Measurements from ENCODE around the gene TMEM185B.
"Not testable (repeated sequence)": the region's sequence is repeated elsewhere in the genome, so short reads cannot be mapped to it uniquely, and the experiment has no call there.

Gene TMEM185B

DNA sequence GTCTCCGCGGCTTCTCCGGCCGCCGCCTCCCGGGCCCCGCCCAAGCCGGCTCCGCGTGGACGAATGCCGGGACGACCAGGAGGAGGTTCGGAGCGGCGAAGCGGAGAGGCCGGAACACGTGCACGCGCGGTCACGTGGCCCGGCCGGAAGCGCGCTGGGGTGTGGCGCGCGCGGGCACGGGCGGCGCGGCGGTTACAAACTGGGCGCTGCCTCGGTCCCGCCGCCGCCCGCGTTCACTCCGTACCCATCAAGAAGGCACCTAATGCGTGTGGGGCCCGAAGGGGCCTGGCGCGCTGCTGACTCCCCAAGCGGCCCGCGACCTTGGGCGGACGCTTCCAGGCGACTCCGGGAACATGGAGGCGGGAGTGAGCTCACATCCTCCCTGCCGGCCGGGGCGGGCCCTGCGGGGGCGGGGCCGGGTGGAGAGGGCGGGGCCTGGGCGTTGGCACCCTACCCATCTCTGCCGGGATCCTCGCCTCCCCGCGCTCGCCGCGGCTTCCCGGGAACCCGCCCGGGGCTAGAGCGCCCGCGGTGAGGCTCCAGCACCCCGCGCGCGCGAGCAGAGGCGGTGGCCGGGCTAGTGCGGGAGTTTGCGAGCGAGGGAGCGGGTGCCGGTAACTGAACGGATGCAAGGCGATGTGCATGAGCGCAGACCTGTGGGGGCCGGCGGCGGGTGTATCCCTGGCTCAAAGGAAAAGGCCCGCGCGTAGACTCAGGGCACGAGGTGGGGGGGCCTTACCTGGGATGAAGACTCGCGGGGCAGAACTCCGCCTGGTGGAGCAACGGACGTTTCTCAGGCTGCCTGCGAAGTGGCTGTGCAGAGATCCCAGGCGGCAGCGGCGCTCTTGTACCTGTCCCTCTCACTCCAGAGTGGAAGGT is at the start of gene TMEM185B:
Gene TMEM185B (minus strand): TSS at position 367 of the 879 bp plus-strand sequence. CDS start 424 bp downstream, outside the sequence.
- DNase-seq = no peak

DNA sequence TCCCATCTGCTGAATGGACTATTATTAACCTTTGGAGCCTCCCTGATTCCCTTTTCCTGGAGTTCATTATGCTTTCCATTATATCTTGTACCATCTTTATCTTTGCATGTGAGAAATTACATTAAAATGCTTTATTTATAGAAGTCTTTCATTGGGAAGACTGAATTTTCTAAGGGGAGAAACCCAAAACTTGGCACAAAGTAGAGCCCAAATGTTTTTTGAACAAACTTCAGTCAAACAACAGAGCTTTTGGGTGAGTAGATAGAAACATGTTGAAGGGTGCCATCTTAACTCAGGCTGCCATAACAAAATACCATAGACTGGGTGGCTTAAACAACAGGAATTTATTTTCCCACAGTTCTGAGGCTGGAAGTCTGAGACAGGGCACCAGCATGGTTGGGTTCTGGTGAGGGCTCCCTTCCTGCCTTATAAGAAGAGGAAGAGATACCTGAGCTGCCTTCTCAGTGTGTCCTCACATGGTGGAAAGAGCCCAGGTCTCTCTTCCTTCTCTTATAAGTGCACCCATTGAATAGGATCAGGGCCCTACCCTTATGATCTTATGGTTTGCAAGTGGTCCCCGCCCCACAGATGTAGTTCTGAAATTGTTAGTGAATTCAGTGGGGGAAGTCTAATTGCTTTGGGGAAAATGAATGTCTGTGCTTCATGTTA is 48.6 kb upstream of the TMEM185B start:
- no peak for DNase-seq

DNA sequence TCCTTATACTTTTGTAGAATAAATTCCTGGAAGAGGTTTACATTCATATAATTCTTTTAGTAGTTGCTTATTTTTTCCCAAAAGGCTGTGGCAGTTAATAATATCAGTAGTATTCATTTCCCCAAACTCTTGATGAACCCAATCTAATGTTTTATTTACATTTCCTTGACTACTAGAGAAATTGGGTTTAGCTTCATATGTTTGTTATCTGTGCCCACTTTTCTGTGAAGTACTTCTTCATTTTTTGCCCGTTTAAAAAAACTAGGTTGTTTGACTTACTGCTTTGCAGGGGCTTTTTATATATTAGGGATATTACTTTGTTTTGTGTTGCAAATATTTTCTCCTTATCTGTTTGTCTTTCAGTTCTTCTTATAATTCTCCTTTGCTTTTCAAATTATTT is 46.6 kb upstream of the TMEM185B start:
- no peak for DNase-seq

DNA sequence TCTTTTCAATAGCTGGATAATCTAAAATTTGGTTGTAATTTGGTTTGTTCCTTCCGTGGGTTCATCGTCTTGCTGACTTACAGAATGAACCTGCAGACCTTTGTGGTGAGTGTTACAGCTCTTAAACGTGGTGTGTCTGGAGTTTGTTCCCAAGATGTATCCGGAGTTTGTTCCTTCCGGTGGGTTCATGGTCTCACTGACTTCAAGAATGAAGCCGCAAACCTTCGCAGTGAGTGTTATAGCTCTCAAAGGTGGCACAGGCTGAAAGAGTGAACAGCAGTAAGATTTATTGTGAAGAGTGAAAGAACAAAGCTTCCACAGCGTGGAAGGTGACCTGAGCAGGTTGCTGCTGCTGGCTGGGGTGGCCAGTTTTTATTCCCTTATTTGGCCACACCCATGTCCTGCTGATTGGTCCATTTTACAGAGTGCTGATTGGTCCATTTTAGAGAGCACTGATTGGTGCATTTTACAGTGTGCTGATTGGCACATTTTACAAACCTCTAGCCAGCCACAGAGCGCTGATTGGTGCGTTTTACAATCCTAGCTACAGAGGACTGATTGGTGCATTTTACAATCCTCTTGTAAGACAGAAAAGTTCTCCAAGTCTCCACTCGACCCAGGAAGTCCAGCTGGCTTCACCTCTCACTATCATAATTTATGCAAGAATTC is 46.0 kb upstream of the TMEM185B start:
- no peak for DNase-seq

DNA sequence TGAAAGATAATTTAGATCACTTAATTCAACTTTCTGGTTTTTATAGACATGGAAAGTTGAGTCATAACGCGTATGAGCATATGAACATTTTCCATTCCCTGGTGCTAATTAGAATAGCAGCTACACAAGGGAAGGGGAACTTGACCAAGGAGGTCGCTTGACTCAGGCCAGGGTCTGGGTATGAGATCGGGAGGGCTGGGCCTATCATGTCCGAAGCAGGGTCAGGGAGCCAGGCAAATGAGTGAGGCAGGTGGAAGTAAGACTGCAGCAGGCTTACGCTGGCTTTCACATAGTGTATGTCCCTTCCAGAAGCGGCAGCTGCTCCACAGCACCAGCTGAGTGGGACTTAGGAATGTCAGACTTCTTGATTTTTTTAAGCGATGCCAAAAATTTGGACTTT is 44.1 kb upstream of the TMEM185B start:
- no peak for DNase-seq

DNA sequence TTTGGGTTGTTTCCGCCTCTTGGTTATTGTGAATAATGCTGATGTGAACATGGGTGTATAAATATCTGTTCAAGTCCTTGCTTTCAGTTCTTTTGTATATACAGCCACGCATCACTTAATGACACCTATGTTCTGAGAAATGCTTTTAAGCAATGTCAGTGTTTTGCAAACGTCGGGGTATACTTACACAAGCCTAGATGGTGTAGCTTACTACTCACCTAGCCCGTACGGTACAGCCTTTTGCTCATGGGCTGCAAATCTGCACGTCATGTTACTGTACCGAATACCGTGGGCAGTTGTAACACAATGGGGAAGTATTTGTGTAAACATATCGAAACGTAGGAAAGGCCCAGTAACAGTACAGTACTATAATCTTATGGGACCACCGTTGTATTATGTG is 41.8 kb upstream of the TMEM185B start:
- DNase-seq = no peak

DNA sequence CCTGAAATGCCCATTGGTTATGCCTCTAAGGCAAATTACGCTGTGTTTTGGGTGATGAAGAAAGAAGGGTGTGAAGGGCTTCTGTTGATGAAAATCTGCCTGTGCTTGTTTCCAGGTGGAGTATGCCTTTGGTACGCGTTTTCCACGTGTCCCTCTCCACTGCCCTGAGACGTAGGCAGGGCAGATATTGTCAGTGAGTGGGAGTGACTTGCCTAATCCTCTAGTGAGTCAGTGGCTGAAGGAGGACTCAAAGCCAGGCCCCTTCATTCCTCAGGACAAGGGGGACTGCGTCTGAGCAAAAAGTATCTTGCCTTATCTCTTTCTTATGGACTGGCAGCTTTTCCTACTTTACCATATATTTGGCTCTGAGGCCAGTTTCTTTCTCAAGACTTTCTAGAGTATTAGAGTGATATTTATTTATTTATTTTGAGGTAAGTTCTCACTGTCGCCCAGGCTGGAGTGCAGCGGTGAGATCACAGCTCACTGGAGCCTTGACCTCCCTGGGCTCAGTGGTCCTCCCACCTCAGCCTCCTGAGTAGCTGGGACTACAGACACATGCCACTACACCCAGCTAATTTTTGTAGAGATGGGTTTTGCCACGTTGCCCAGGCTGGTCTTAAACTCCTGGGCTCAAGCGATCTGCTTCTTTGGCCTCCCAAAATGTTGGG is 39.7 kb upstream of the TMEM185B start:
- DNase-seq = no peak

DNA sequence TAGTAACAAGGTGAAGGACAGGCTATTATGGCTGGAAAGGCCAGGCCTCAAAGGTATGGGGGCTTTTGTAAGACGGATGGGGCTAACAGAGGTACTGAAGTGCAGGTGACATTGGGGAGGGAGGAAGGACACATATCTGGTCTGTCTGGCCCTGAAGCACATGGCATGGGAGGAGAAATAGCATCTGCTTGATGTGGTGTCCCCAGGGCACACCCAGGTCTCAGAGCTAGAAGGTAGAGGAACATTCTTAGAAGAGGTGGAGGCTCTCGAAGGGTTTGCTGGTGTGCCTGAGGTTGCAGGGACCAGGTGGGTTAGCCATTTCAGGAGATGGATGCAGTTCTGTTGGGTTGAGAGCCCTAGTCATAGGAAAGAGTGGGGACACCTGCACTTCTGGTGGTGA is 39.0 kb upstream of the TMEM185B start:
- DNase-seq = no peak

DNA sequence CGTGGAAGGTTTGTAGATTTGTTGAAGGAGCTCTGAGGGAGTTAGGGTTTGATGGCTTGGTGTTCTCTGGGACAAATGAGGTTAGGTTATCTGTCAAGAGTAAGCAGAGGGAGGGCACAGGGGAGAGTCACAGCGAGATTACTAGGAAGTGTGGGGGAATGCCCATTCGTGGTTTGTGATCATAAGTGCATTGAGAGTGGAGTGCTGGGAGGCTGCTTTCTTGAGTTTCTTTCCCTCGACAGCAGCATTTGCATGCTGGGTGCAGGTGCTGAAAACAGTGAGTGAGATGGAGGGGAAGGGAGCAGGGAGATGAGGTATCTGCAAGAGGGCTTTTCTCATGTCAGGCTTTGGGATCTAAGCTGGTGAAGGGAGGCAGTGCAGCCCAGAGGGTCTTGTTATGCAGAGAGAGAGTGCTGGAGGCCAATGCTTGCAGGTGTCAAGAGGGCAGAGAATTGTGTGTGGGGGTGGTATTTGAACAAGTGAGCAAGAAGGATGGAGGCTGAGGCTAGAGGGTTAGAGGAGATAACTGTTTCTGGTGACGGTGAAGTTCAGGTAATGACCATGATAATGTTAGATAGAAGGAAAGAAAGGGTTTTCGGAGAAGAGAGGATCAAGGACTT is 38.3 kb upstream of the TMEM185B start:
- no peak for DNase-seq

DNA sequence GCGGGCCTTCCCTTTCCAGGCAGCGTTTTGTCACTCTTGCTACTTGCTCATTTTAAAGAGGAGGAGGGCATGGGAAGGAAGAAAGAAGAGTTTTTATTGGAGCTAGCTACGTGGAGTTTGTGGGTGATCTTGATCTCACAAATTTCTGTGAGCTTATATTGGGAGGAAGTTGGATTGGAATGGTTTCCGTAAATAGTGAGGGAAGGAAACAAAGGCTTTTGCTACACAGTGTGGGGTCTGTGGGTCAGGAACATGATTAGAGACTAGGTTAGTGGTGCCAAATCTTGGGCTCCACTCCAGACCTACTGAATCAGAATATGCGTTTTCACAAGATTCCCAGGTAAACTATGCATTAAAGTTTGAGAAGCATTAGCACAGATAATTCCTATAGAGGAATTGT is 37.5 kb upstream of the TMEM185B start:
- no peak for DNase-seq

DNA sequence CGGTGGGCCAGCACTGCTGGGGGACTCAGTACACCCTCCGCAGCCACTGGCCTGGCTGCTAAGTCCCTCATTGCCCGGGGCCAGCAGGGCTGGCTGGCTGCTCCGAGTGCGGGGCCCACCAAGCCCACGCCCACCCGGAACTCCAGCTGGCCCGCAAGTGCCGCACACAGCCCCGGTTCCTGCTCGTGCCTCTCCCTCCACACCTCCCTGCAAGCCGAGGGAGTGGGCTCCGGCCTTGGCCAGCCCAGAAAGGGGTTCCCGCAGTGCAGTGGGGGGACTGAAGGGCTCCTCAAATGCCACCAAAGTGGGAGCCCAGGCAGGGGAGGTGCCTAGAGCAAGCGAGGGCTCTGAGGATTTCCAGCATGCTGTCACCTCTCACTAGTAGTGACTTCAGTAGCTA is 36.7 kb upstream of the TMEM185B start:
- not testable (repeated sequence) for DNase-seq

DNA sequence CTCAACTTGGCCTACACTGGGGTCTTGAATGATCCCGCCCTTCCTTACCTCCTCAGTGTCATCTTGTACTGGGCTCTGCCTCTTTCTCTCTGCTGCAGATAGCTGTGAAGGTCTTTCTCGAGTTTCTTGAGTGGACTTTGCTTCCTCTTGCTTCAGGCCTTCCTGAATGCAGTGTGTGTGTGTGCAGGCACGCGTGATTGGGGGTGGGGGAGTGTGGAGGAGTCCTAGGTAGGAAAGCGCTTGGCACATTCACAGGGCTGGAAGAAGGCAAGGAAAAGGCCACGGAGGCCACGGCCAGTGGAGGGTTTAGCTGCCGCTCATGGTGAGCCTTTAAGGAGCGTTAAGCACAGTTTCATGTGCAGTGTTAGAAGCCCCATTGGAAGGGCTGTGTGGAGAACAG is 35.0 kb upstream of the TMEM185B start:
- DNase-seq = no peak

DNA sequence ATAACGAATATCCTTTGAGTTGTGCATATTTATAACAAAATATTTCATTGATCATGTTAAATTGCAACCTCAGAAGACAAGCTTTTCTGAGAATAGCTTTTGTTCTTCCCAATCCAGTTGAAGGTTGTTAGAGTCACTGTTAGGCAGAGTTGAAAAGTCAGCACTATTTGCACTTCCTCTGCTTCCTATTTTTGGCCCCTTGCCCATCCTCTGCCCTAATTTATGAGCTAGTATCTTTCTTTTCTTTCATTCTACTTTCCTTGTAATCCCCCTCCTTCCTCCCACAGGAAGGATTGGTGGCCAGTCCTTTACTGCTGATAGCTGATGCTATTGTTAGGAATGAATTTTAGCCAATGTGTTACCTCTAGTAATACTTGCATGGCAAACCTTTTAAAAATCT is 34.3 kb upstream of the TMEM185B start:
- no peak for DNase-seq

DNA sequence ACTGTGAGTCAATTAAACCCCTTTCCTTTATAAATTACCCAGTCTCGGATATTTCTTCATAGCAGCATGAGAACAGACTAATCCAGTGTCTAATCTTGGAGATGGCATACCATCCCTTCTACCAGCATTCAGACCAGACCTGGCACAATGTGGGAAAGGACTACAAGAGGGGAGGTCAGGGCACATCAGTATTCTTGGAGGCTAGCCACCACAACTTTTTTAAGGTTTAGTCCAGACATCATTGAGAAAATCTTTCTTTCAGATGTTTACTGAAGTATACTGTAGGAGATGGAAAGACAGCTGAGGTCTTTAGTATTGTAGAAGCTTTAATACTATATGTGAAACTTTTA is 33.4 kb upstream of the TMEM185B start:
- no peak for DNase-seq

DNA sequence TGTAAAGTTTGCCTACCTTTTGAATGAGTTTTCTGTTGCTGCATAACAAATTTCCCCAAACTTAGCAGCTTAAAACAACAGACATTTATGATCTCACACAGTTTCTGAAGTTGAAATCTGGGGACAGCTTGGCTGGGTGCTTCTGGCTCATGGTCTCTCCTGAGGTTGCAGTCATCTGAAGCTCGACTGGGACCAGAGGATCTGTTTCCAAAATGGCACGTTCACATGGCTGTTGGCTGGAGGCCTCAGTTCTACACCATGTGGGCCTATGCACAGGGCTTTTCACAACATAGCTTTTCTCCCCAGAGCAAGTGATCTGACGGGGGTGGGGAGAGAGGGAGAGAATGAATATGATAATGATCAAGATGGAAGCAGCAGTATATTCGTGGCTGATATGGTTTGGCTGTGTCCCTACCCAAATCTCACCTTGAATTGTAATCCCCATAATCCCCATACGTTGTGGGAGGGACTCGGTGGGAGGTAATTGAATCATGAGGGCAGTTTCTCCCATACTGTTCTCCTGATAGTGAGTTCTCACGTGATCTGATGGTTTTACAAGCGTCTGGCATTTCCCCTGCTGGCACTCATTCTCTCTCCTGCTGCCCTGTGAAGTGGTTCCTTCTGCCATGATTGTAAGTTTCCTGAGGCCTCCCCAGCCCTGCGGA is 32.9 kb upstream of the TMEM185B start:
- no peak for DNase-seq

DNA sequence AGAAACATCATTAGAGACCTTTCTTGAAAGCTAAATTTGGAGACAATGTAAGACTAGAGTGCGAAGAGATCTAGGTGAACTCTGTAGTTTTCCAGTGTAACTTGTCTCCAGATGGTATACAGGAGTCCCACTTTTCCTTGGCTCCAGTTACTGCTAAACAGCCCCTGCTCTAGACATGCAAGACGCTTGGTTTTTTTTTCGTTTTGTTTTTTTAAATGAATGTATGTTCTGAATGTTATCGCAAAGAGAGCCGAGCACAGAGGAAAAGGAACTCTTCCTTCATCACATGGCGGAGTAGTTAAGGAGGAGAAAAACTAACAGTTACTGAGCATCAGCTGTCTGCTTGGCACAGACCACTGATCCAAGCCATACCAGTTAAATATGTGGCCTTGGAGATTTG is 31.9 kb upstream of the TMEM185B start:
- DNase-seq = no peak

DNA sequence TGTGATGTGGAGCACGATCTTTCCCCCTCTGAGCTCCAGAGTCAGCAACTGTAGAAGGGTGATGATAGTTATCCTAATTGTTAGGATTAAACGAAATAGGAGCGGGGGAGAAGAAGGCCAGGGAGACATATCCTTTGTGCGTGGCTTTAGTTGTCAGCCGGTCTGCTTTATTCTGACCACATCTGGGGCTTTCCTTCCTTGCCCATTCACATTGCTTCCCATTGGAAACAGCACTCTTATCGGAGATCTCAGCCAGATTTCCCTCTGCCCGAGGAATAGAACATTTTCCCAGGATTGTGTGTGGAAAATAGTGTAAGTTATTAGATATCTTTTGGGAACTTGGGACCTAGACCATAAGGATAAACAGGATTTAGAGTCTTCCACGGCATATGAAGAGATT is 31.0 kb upstream of the TMEM185B start:
- no peak for DNase-seq

DNA sequence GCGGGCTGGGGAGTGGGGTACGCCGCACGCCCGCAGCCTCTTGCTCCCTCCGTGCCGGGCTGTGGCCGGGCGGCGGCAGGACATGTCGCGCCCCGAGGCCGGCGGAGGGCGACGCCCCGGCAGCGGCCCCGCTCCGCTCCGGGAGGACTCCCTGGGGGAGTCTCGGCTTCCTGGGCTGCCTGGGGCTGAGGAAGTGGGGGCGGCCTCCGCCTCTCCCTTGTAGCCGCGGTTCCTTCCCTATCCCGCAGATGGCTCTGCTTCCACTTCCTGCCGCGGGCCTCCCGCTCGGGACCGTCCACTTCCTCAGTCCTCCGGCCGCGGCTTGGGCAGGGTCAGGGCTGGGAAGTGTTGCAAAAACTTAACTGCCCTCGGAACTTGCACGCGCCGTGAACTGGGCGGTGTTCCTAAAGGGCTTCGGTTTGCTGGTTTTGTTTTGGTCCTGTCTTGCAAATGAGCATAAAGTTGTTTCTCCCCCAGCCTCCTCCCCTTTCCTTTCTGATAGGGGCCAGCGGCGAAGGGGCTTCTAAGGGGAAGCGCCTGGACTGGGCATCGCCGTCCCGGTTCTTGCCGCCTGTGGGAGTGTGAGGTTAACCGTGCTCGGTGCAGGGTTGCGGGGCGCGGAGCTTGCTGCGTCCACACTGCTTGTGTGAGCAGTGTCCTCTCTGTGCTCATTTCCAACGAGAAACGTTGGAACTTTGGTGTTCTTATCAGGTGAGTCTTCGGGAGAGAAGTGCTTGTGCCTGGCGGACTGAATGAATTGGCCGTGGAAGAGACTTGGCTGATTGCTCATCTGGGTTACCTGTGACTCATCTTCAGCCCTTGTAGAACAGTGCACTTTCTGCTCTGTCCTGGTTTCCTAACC is 30.1 kb upstream of the TMEM185B start:
- no peak for DNase-seq

DNA sequence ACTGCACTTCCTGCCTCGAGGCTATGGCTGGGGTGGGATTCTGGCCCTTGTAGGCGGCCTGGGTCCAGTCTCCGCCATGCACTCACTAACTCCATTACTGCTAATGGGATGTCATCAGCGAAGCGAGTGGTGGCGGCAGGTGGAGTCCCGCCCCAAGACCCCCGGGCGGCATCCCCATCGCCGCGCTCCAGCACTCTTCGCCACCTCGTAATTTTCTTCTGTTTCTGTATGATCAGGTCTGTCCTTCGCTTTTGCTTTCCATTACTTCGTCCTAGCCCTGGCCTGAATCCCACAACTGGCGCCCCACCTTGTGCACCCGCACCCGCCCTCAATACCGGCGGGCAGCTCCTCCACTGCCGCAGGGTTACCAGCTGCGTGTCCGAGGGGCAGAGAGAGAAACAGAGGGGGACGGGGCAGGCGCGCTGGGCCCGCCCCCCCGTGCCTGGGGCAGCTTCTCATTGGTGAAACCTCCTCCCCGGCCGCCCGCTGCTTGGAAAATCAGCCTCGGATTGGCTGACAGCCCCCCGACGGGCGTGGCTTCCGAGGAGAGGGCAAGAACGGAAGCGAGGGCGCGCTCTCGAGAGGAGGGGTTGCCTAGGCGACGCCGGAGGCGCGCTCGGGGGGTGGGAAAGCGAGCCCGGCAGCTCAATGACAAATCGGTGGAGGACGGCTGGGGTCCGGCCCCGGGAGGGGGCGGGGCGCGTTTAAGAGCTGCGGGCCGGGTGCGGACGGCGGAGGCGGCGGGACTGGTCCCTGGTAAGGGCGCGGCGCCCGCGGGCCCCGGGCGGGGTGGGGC is 29.2 kb upstream of the TMEM185B start, which contains the start of gene RALB:
Gene RALB (plus strand): TSS at position 628 of the 796 bp plus-strand sequence. CDS start 25,813 bp downstream, outside the sequence.
- DNase-seq = peak; percentile 87

DNA sequence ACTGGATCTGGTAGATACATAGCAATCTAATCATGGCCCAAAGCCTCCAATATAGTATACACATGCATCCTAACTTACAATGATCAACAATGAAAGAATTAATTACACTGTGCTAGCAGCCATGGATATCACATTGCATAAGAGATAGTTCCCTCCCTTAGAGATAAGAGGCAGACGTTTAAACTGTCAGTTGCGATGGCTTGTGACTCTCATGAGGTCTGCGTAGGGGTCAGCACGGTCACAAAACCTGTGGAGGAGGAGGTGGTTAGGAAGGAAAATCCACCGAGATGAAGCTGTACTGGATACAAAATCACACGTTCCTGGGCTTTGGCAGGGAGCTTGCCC is 28.7 kb upstream of the TMEM185B start:
- no peak for DNase-seq
